ENCODE results near the gene SEMA7A.

Gene SEMA7A

DNA sequence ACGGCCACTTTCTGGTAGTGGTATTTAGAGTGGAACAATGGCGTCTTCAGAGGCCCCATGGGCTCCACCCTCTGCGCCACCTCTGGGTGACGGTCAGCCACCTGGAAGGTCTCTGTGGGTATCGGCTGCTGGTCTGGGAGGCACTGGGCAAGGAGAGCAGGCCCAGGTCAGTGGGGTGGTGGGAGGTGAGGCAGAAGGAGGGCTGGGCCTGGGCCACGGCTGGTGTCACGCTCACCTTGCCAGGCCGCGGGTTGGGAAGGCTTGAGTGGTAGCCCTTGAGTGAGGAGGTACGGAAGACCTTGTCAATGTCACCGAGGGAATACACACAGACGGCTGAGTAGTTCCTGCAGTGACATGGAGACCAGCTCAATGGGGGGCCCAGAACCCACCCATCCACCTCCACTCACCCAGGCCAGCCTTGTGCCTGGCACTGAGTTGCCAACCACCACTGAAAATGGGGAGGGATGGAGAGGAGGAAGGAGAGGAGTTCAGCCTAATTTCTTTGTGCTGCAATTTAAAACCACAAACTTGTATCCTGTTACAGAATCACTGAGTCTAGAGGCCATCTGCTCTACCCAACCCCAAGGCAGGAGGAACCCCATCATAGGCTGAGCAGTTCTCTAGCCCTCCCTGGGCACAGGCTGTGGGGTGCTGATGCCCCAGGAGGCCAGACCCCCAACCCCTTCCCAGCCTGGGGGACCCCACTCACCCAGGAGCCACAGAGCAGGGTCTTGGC is 19.0 kb downstream of the SEMA7A start:
- no peak for DNase-seq

DNA sequence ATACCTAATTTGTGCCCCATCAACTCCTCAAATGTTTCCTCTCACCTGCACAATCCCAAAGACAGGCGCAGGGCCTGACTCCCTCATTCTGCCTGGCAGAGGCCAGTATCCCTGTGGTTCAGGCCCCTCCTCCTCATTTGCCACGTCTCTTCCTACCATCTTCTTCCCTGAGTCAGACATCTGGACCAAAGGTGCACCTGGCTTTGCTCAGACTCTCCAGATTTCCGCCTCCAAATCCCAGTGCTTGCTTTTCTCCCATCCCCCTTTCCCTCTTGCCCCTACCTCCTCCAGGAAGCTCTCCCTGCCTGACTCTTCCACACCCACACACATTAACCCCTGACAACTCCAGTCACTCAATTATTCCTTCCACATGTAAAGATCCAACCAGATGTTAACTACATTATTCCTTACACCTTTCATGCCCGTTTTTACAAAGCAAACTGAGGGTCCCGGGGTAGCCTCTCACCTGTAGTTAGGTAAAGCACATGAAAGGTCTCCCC is 19.6 kb downstream of the SEMA7A start:
- no peak for DNase-seq

DNA sequence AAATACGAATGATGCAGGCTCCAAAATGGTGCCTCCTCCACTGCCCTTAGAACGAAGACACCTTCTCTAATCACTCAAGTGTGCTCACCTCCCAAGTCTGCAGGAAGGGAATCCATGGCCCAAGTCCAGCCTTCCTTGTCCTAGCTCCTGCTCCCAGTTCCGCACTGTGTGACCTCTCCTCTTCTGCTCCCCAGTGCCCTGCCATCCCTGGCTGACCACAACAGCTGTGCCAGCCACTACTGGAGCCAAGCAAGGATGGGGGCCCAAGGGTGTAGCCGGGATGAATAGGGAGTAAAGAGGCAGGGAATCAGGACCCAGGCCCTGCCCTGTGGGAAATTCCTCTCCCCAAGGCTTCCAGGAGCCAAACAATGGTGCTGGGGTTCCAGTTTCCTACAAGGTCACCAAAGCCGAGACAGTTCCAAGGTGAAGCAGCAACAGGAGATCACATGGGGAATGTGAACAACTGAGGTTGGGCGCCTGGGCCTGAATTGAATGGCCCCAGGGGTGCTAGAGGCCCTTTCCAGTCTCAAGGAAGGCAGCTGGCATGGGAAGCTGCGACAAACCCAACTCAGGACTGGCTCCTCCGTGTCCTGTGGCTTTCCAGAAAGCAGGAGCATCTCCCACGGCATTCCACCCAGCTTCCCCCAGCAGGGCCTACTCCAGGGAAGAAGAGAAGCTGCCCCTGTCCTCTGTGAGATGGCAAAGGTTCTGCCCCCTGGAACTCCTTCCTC is 20.2 kb downstream of the SEMA7A start:
- DNase-seq = no peak

DNA sequence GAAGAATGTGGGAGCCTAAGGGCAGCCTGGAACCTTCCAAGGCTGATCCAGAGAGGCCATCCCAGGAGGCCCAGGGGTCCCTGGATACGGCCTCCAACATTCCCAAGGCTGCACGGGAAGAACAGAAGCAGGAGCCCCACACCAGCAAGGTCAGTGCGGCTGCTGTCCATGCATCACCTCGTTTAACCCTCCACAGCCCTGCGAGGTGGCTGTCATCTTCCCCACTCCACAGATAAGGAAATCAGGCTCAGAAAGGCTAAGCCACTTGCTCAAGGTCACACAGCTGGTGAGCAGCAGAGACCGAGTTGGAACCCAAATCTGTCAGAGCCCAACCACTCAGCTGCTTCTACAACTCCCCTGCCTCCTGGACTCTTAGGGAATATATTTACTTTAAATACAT is 21.6 kb downstream of the SEMA7A start:
- no peak for DNase-seq

DNA sequence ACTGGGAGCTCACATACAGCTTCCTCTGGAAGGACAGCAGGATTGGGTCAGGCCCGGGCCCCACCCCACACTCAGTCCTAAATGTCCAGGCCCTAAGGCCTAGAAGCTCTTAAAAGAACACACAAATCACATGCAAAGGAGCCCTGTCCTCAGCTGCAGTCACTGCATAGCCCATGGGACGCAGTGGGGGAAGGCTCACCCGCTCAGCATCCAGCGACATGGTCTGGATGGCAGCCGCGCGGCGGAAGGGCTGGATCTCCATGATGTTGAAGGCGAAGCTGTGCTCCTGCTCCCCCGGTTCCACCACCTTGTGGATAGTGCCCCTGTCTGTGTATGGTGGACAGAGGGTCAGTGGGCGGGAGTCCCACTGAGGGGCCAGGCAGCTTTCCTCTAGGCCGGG is 22.1 kb downstream of the SEMA7A start:
- no peak for DNase-seq

DNA sequence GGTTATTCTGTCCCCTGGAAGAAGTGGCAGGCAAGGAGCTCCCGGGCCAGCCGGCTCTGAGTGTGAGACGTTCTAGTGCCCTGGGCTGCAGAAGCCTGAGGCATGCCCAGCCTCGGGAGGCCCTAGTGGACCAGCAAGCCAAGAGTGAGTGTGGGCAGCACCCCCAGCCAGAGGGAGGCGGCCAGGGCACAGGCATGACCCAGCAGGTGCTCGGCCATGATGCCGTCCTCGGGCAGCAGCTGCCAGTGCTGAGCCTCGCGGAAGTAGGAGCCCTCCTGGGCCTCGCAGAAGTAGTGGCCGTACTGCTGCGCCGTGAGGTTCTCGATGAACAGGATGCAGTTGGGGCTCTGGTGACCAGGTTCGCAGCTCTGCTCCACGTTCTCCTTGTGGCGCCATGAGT is 23.3 kb downstream of the SEMA7A start:
- DNase-seq = no peak

DNA sequence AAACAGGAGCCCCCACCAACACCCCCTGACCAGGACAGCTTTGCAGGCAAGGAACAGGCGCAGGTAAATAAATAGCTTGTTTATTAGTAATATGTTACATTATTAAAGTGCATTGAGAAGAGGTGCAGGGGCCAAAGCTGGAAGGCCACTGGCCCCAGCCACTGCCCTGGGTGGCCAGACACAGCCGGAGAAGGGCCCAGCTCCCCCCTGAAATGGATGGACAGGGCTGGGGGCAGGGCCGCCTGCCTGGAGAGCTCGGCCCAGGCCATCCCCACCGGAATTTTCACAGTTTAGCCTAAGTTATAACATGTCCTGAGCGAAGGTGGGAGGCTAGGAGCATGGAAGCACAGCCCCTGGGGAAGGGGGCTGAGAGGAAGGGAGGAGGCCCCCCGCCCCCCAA is 24.5 kb downstream of the SEMA7A start:
- DNase-seq = no peak

DNA sequence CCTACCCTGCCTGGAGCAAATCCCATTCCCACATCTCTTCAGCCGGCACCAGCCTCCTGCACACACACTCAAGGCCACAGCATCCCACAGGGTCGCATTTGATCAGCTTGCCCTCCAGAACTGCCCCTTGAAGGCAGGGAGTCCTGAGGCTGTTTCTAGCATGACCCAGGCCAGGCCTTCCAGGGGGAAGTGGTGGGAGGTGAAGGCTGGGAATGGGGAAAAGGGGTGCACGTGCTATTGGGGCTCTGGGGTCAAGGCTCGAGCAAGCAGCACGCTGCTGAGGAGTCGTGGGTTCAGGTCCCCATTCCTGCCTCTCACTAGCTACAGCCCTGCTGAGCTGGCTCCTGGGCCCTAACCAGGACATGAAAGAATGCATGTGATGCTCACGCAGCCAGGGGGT is 24.9 kb downstream of the SEMA7A start:
- DNase-seq = no peak

DNA sequence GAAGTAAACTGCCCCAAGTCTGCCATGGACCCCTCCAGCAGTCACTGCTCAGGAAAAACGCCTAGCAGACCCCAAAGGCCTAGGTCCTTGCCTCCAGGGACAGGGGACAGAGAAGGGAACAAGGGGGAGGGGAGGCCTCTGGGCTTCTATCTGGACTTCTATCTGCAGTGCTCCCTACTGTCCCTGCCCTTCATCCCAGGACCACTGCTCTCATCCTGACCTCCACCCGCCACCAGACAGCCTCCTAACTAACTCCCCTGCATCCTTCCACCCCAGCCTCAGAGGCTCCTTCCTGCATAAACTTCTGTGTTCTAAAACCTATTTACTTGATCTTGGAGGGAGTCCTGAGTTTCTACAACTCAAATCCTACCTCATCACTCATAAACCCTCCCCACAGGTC is 25.4 kb downstream of the SEMA7A start:
- DNase-seq = no peak

DNA sequence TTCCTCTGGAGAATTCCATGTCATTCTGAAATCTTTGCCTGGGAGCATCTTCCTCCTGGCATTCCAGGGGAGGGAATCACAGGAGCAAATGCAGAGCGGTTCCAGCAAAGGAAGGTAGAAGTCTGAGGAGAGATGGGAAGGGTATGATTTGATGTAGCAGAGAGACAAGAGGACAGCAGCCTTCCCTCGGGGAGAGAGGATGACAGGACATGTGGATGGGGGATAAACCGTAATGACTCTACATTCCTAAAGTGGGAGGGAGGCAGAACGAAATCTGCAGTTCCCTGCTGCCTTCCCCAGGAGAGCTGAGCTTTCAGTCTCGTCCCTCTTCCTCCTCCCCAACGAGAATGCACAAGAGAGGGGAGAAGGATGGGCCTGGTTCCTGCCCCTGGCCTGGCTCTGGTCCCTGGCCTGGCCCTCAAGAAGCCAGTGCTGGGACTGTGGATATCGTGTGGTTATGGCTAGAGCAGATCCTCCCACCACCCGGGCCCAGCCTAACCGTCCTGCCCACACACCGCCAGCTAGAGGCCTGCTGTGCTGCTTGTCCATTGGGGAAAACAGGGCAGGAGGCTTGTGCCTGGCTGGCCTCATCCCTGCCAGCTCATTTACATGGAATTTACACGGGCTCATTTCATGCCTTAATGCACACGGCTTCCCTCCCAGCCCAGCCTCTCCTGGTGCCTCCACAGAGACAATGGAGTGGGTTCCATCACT is 26.6 kb downstream of the SEMA7A start:
- no peak for DNase-seq

DNA sequence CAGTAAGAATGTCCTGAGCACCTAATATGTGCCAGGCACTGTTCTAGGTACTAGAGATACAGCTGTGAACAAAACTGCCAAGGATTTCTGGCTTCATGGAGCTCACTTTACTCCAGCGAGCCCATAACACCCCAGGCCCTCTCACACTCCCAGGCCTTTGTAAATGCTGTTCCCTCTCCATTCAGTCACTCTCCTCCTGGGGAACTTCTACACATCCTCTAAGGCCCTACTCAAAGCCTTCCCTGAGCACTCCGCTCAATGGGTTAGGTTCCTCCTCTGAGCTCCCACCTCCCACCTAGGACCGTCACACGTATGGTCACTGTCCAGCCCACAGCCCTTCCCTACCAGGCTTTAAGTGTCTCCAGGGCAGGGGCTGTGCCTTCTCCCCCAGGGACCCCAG is 27.2 kb downstream of the SEMA7A start:
- DNase-seq = no peak

DNA sequence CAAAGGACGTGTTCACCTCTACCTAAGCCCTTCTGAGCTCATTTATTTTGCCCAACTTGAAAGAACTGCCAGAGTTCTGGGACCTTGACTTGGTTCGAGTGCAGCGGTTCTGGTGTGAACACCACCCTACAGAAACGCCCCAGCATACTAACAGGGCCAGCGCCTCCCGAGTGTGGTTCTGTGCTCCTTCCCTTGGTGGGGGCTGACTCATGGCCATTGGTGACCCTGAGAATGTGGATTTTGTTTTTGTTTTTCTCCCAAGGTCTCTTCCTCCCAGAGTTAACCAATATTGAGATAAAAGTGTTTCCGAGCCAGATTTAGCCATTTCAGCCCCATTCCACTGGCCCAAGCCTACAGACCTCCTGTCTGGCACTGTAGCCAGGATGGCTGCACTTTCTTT is 27.9 kb downstream of the SEMA7A start:
- DNase-seq = no peak

DNA sequence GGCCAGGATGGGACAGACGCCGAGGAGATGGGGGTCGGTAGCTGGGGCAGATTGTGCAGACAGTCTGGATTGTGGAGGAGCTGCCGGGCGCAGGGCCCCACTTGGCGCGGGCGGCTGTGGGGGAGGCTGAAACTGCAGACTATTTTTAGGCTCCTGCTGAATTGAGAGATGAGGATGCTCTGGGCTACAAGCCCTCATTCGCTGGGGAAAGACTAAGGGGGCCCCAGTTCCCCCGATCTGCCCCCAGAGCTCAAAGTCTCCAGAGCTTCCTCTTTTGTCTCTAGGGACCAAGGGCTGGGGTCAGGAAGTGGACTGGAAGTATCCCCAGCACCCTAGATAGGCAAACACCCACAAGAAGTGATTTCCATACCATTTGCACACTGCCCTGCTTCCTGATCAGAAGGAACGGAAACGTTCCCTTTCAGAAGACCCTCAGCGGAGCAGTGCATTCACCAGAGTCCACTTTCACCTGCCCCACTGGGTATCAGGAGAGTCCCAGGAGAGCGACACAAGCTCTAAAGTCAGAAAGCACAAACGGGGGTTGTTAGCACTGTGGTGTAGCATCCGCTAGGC is 29.7 kb downstream of the SEMA7A start:
- DNase-seq = no peak

DNA sequence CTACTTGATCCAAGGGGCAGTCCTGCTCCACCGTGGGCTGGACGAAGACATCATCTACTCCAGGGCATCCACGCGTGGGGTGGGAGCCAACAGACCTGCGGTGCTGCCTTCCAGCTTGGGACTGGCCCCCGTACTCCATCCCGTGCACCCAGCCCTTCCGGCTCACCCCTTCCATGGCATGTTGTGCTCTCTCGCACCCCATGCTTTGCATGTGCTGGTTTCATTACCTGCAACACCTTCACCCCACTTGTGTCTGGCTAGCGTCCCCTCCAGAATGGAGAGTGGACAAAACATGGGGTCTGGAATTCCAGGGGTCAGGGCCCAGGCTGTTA is 30.2 kb downstream of the SEMA7A start:
- DNase-seq = no peak

DNA sequence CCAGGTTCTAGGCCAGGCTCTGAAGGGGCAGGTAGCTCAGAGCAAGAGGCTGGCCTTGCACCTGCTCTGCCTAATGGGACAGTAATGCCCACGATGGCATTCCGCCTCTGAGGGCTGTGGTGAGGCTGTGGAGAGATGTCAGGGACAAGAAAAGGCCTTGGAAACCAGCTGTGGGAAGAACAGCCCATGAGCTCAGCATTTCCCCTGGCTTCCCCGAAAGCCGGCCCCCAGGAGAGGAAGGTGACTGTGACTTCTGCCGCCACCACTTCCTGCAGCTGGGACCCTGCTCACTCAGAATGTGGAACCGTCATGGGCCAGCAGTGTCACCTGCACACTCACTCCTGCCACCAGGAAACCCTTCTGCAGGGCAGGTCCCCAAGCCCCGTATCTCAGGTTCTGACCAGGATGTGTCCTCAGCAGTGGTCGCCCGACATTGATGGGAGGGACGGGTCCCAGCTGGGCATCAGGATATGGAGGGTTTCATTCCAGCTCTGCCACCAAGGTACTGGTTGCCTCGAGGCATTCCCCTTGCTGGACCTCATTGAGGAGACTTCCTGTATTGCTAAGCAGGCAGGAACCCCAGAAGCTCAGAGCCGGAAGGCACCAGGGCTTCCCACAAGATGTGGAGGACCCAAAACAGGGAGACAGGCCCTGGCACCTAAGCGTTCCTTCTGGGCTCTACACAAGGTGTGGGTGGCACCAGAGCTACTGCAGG is 30.7 kb downstream of the SEMA7A start:
- no peak for DNase-seq

DNA sequence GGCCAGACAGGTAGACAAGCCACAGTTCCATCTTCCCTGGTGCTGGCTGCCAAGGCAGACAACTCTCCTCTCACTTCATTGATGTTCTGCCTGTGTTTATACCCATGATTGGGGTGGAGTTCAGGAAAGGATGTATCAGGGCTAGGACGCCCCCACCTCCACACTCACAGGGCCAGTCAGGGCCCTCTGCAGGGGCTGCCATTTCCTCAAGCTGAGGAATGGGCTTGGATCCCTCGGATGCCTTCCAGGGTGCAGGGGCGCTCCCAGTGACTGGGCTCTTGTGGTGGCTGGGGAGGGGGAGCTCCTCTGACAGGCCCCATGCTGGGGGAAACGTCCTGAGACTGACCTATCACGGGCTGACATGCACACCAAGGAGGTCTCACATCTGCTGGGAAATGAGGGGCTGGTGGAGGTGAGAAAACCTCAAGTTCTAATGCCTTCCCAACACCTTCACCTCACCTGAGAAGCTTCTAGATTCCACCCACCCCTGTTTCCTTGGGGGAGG is 31.4 kb downstream of the SEMA7A start:
- DNase-seq = no peak

DNA sequence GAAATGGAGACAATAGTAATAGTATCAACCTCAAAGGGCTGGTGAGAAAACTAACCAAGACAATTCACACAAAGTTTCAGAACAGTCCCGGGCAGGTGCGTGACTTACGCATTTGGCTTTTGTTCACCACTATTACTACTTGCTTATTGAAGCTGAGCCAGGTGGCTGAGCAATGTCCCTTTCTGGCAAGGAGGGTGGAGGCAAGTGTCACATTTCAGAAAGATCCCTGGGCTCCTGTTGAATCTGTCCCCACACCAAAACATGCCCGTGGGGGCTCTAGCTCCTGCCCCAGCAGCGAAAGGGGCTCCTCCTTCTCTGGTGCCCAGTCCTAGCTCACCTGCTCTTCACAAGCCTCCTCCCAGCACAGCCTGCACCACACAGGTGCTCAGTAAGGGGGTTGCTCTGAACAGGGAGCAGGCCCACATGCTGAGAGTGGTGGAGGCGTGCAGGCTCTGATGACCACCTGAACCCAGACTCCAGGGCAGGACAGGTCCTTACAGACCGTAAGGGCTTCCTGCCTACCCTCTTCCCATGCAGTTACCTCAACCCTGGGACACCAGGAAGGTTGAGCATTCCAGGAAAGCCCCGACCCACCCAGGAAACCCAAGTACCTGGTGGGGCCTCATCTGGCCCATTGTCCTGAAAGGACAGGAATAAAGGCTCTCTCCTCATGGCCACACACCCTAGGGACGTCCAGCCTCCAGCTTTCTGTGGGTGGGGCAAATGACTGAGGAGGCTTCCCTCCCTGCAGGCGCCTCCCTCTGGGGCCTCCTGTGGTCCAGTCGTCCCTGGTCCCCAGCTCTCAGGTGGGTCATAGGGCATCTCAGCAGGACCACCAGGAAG is 32.6 kb downstream of the SEMA7A start:
- DNase-seq = no peak

DNA sequence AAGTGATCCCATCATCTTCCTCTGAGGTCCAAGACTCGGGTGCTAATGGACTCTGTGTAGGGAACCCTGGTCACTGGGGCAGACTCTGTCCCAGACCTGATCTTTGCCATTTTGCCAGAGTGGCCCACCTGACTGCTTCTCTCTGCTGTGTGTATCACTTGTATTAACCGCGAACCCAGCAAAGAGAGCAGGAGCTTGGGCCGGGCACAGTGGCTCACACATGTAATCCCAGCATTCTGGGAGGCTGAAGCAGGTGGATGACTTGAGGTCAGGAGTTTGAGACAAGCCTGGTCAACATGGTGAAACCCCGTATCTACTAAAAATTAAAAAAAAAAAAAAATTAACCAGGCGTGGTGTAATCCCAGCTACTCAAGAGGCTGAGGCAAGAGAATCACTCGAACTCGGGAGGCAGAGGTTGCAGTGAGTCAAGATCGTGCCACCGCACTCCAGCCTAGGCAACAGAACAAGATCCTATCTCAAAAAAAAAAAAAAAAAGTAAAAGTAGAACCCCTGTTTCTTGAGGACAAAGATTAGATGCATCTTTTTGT is 33.4 kb downstream of the SEMA7A start:
- DNase-seq = no peak

DNA sequence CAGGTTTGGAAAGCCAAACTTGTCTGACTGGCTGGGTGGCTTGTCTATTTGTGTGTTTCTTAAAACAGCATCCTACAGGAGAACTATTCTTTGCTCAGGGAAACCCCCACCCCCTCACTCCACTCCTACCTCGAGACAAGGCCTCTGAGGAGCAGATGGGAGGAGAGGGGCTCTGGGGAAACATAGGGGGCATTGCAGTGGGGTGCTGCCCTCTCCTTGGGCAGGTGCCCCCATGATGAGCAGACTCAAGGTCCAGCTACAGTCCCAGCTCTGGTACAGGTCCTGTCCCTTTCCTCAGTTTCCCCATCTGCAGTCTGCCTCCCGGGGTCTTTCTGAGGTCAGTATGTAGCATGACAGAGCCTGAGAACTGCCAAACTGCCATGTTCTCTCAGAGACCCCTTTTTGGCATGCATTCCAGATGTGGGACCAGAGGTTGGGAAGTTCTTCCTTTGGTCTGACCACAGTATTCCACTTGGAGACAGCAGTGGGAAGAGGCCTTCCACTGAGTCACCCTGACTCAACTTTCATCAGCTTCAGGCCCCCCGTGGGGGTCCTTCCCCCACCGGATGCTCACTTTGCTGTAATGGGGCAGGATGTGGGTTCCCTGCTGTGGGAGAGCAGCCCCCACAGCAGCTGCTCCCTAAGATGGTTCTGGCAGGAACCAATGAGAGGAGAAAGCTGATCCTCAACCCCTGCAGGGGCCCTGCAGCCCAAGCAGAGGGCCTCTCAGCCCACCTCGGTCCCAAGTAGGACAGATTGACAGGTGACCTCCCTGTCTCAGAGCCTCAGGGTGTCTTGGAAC is 34.0 kb downstream of the SEMA7A start:
- DNase-seq = no peak

DNA sequence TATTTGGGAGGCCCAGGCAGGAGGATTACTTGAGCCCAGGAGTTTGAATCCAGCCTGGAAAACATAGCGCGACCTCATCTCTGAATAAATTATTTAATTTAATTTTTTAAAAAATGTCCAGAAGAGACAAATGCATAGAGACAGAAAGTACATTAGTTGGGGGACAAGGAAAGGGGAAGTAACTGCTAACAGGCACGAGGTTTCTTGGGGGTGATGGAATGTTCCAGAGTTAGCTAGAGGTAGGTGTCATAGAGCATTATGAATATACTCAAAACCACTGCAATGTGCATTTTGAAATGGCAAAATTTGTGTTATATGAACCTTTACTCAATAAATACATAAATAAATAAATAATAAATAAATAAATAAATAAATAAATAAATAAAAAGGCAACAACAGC is 34.7 kb downstream of the SEMA7A start:
- DNase-seq = no peak

DNA sequence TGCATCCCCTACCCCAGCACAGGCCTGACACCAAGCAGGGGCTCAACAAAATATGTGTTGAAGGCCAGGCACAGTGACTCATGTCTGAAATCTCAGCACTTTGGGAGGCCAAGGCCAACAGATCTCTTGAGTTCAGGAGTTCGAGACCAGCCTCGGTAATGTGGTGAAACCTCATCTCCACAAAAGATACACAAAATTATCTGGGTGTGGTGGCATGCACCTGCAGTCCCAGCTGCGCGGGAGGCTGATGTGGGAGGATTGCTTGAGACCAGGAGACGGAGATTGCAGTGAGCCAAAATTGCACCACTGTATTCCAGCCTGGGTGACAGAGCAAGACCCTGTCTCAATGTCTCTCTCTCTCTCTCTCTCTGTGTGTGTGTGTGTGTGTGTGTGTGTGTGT is 35.6 kb downstream of the SEMA7A start:
- DNase-seq = no peak
